ENCODE results near the gene ZBTB46. TPM values are rescaled to one million over a fixed set of nuclear protein-coding genes. Genes with fewer than 3 reads are reported as not detected.

ZBTB46 gene
- total RNA-seq, 1 experiment from 2014 or later = 10.7 TPM

DNA sequence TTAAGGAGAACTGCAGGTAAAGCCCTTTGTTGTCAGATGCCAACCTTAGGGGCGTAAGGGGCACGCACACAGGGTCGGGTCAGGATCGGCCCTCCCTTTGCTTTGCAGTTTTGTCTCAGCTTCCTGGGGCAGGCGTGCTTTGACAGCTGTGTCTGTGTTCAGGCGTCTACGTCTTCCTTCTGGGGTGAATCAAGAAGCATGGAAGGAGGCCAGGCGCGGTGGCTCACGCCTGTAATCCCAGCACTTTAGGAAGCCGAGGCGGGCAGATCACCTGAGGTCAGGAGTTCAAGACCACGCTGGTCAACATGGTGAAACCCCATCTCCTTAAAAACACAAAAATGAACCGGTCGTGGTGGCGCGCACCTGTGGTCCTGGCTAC is 121.9 kb downstream of the ZBTB46 start:
- Histone ChIP-seq H3K4me3 (replicated peaks in 1 of 2; ENCODE audit: low read depth in 1 of 2, low read length in 2 of 2) (peak overlapping the region; percentile 85 to 96), H2AFZ (ENCODE audit: low read depth, low read length, poor library complexity, severe bottlenecking) (no peak overlapping the region), H3K36me3 (ENCODE audit: control insufficient read depth in 1 of 2, insufficient read depth in 2 of 2, low read length in 2 of 2) (peaks cover 15 to 55% of the 10 kb centered on the region in 2 experiments), H3K9ac (ENCODE audit: low read length) (peak overlapping the region; percentile 96), H3K79me2 (ENCODE audit: insufficient read depth, low read length) (peaks cover 89% of the 10 kb centered on the region), H3K9me2 (ENCODE audit: insufficient read depth) (no peaks in the 10 kb centered on the region), H3K9me3 (ENCODE audit: control insufficient read depth in 1 of 2, insufficient read depth in 1 of 2, low read depth in 1 of 2, low read length in 2 of 2) (peaks cover 0 to 6% of the 10 kb centered on the region in 2 experiments; a peak in 1 of 4 replicates), H4K20me1 (ENCODE audit: insufficient read depth) (no peaks in the 10 kb centered on the region), H3K4me2 (ENCODE audit: low read length) (peak overlapping the region; percentile 95), H3K27me3 (ENCODE audit: insufficient read depth, low read length) (no peaks in the 10 kb centered on the region), H3K27ac (ENCODE audit: low read depth, low read length) (no peak overlapping the region), H3K4me1 (ENCODE audit: control insufficient read depth in 1 of 2, insufficient read depth in 2 of 2, low read length in 2 of 2) (peaks cover 13 to 21% of the 10 kb centered on the region in 2 experiments)
- POLR2A ChIA-PET = interaction anchor here (1.7 to 2.2 kb wide), 2 partner anchors 32 to 156 kb away, joined by 6 to 15 read pairs; partner anchors contain the start of gene TPD52L2
- TF ChIP-seq, protein P1, sequence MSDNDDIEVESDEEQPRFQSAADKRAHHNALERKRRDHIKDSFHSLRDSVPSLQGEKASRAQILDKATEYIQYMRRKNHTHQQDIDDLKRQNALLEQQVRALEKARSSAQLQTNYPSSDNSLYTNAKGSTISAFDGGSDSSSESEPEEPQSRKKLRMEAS (IDR thresholded peaks at IDR 0.05) = no peak
- TF ChIP-seq, protein P2, sequence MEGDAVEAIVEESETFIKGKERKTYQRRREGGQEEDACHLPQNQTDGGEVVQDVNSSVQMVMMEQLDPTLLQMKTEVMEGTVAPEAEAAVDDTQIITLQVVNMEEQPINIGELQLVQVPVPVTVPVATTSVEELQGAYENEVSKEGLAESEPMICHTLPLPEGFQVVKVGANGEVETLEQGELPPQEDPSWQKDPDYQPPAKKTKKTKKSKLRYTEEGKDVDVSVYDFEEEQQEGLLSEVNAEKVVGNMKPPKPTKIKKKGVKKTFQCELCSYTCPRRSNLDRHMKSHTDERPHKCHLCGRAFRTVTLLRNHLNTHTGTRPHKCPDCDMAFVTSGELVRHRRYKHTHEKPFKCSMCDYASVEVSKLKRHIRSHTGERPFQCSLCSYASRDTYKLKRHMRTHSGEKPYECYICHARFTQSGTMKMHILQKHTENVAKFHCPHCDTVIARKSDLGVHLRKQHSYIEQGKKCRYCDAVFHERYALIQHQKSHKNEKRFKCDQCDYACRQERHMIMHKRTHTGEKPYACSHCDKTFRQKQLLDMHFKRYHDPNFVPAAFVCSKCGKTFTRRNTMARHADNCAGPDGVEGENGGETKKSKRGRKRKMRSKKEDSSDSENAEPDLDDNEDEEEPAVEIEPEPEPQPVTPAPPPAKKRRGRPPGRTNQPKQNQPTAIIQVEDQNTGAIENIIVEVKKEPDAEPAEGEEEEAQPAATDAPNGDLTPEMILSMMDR (IDR thresholded peaks at IDR 0.05 in 2 of 3, conservative IDR thresholded peaks at IDR 0.05 in 1 of 3; ENCODE audit: borderline replicate concordance in 1 of 3, insufficient read depth in 1 of 3, low read depth in 2 of 3, low read length in 2 of 3) = no peak
- TF ChIP-seq, protein P3, sequence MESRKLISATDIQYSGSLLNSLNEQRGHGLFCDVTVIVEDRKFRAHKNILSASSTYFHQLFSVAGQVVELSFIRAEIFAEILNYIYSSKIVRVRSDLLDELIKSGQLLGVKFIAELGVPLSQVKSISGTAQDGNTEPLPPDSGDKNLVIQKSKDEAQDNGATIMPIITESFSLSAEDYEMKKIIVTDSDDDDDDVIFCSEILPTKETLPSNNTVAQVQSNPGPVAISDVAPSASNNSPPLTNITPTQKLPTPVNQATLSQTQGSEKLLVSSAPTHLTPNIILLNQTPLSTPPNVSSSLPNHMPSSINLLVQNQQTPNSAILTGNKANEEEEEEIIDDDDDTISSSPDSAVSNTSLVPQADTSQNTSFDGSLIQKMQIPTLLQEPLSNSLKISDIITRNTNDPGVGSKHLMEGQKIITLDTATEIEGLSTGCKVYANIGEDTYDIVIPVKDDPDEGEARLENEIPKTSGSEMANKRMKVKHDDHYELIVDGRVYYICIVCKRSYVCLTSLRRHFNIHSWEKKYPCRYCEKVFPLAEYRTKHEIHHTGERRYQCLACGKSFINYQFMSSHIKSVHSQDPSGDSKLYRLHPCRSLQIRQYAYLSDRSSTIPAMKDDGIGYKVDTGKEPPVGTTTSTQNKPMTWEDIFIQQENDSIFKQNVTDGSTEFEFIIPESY (IDR thresholded peaks at IDR 0.05; ENCODE audit: extremely low read depth, insufficient replicate concordance, low read length) = no peak
- no peak for TF ChIP-seq EZH2phosphoT487 (IDR thresholded peaks at IDR 0.05; ENCODE audit: borderline replicate concordance)
- TF ChIP-seq TCF7L2 (IDR thresholded peaks at IDR 0.05; ENCODE audit: borderline replicate concordance, extremely low read depth, insufficient read depth, insufficient read length) = no peak
- no peak for TF ChIP-seq EZH2 (IDR thresholded peaks at IDR 0.05)
- TF ChIP-seq JUND (IDR thresholded peaks at IDR 0.05) = no peak
- no peak for TF ChIP-seq CBX3 (IDR thresholded peaks at IDR 0.05; ENCODE audit: low read depth)
- RAD21 ChIA-PET (ENCODE audit: low non-redundant PET in 1 of 2, low total read pairs in 2 of 2, uncharacterized antibody in 2 of 2, unreplicated experiment in 2 of 2) = no interaction called here
- CTCF ChIA-PET = no interaction called here
- ATAC-seq (no peak), DNase-seq (ENCODE audit: low read depth, low spot score) (no peak)
- intact Hi-C loops (cut with micrococcal nuclease) = loop anchor here (10.0 kb wide), 1 partner anchor 346 kb away; no protein-coding TSS in a partner anchor
- no TSS peak for BruUV-seq (replicated peaks)

Measured in HCT116 (cell line).